HepG2 (cell line): ENCODE results near the gene EEPD1. TPM values are rescaled to one million over a fixed set of nuclear protein-coding genes. Genes with fewer than 3 reads are reported as not detected.

Experiments
- ATAC-seq: fragments of 200-7000 bp; cut with Tn5 transposase; 3 replicates; pipeline ENCODE4 v1.9.1; 2020; ENCODE audit warnings: mild to moderate bottlenecking, moderate library complexity
- BruUV-seq: library from RNA; stranded (reverse); fragments of 400-500 nt; replicated peaks from 2 replicates; lab custom pipeline; 2021; lab: Mats Ljungman, UMichigan
- CTCF ChIA-PET: fragments of 300-600 bp; formaldehyde crosslinking; extraction: SDS; loops from one replicate; lab custom pipeline; 2021; ENCODE audit warnings: low total read pairs, inconsistent platforms, low intra/inter-chr PET ratio; lab: Yijun Ruan, JAX
- POLR2A ChIA-PET: fragments of 350-600 bp; sonication (Branson Sonifier 250); formaldehyde crosslinking; loops from one replicate; lab custom pipeline; 2020; ENCODE audit warnings: antibody characterized with exemption, inconsistent platforms; lab: Yijun Ruan, JAX
- DNase-seq: peaks from one replicate; pipeline ENCODE4 v3.0.0-alpha.2; 2015; ENCODE audit warnings: low spot score
- FAIRE-seq: peaks from 3 replicates; lab custom pipeline; 2011; peaks lifted over from hg19 to GRCh38; lab: Jason Lieb, UNC
- H2AFZ ChIP-seq: one replicate; pipeline ENCODE4 v1.6.1; 2011; ENCODE audit warnings: low read length, inconsistent platforms
- H3K27ac ChIP-seq: fragments of 300-600 bp; 3 replicates; pipeline ENCODE4 v1.8.0; 2011; ENCODE audit warnings: mixed run types, mild to moderate bottlenecking, mixed read lengths, low read length, inconsistent platforms; ENCODE audit not compliant: insufficient read depth; ENCODE audit errors: extremely low read length
- H3K27me3 ChIP-seq, 2 experiments: fragments of 200-600 bp in 1 of 2; 2 replicates in 1 of 2; 3 replicates in 1 of 2; pipeline versions ENCODE4 v1.6.0 to v1.8.0; 2011; ENCODE audit warnings: low read length in 2 of 2, mild to moderate bottlenecking in 2 of 2, moderate library complexity in 2 of 2, inconsistent platforms in 1 of 2; ENCODE audit not compliant: insufficient read depth in 2 of 2, control insufficient read depth in 1 of 2
- H3K36me3 ChIP-seq, 2 experiments: fragments of 200-600 bp in 1 of 2; replicated peaks in 1 of 2; 2 replicates in 1 of 2; 3 replicates in 1 of 2; pipeline versions ENCODE4 v1.5.1 to v1.8.0; 2011; ENCODE audit warnings: low read length in 2 of 2, inconsistent platforms in 1 of 2; ENCODE audit not compliant: insufficient read depth in 2 of 2, control insufficient read depth in 1 of 2
- H3K4me1 ChIP-seq: 2 replicates; pipeline ENCODE4 v1.5.1; 2012; ENCODE audit warnings: low read length, inconsistent platforms; ENCODE audit not compliant: insufficient read depth
- H3K4me2 ChIP-seq: 2 replicates; pipeline ENCODE4 v1.6.0; 2011; ENCODE audit warnings: low read depth, low read length, inconsistent platforms
- H3K4me3 ChIP-seq, 3 experiments: fragments of 200-600 bp in 1 of 3; sonication (generic), shearing (Covaris generic) in 1 of 3; replicated peaks in 1 of 3; 2 replicates each; pipeline ENCODE4 v1.5.1; 2011 to 2016; ENCODE audit warnings: low read length in 3 of 3, inconsistent platforms in 2 of 3, low read depth in 2 of 3, mild to moderate bottlenecking in 2 of 3, control low read depth in 1 of 3, mixed read lengths in 1 of 3; ENCODE audit not compliant: insufficient read depth in 1 of 3
- H3K79me2 ChIP-seq: one replicate; pipeline ENCODE4 v1.6.1; 2011; ENCODE audit warnings: low read length, inconsistent platforms; ENCODE audit not compliant: insufficient read depth
- H3K9ac ChIP-seq: 2 replicates; pipeline ENCODE4 v1.6.0; 2011; ENCODE audit warnings: mild to moderate bottlenecking, low read depth, low read length, inconsistent platforms; ENCODE audit not compliant: insufficient read depth
- H3K9me3 ChIP-seq: 2 replicates; pipeline ENCODE4 v1.5.1; 2012; ENCODE audit warnings: mild to moderate bottlenecking, low read length
- H4K20me1 ChIP-seq: 2 replicates; pipeline ENCODE4 v1.6.0; 2011; ENCODE audit warnings: inconsistent platforms, mild to moderate bottlenecking, low read length, moderate library complexity; ENCODE audit not compliant: insufficient read depth
- HINFP ChIP-seq: sonication (generic); formaldehyde crosslinking; IDR thresholded peaks from 2 replicates; pipeline ENCODE4 v1.4.0; 2020; ENCODE audit warnings: low read depth, mild to moderate bottlenecking, missing genetic modification reagents
- NPAS2 ChIP-seq: sonication (generic); formaldehyde crosslinking; IDR thresholded peaks from 2 replicates; pipeline ENCODE4 v1.8.0; 2022; ENCODE audit warnings: mild to moderate bottlenecking, missing genetic modification reagents, borderline replicate concordance
- SATB2 ChIP-seq: sonication (generic); formaldehyde crosslinking; IDR thresholded peaks from 2 replicates; pipeline ENCODE4 v1.5.0; 2020; ENCODE audit warnings: missing genetic modification reagents
- ZFX ChIP-seq: sonication (generic); formaldehyde crosslinking; IDR thresholded peaks from 2 replicates; pipeline ENCODE4 v1.4.0; 2020; ENCODE audit warnings: mild to moderate bottlenecking, low read depth, missing genetic modification reagents, moderate library complexity
- ZNF234 ChIP-seq: sonication (generic); formaldehyde crosslinking; conservative IDR thresholded peaks from 2 replicates; pipeline ENCODE4 v1.5.1; 2020; ENCODE audit warnings: mild to moderate bottlenecking, missing genetic modification reagents
- ZNF407 ChIP-seq: sonication (generic); formaldehyde crosslinking; IDR thresholded peaks from one replicate; pipeline ENCODE4 v1.5.1; 2020; ENCODE audit warnings: mild to moderate bottlenecking, missing genetic modification reagents; ENCODE audit errors: not compliant biosample characterization
- ZNF460 ChIP-seq: sonication (generic); formaldehyde crosslinking; IDR thresholded peaks from 2 replicates; pipeline ENCODE4 v1.5.1; 2020; ENCODE audit warnings: missing genetic modification reagents, mild to moderate bottlenecking, borderline replicate concordance
- WGBS: methylation state at CpG from one replicate; pipeline ENCODE4 v1.1.6; 2017; ENCODE audit warnings: low lambda C conversion rate; 5-methylcytosine and 5-hydroxymethylcytosine counted together
- in situ Hi-C: cut with HindIII; loops from 2 replicates; pipeline ENCODE4 v1.10.0; 2017; ENCODE audit warnings: low pct_unique_long_range_greater_than_20kb; ENCODE audit not compliant: extremely low pct_ligation_motif_present
- intact Hi-C: fragments of 100-400 bp; cut with micrococcal nuclease; formaldehyde crosslinking; loops from one replicate; pipeline ENCODE4 v1.10.0; 2022; ENCODE audit not compliant: unreplicated experiment
- polyA plus RNA-seq, 8 experiments: library from polyadenylated mRNA; depleted of rRNA in 3 of 8; stranded (reverse) in 7 of 8; unstranded in 1 of 8; fragments of >200 nt; fragmentation: Illumina TruSeq in 4 of 8; extraction: Trizol in 4 of 8; gene quantifications; 2 replicates each; pipeline versions ENCODE4 v1.2.1 to v1.2.3, GENCODE V29; 2011 to 2016; ENCODE audit warnings: low read depth in 4 of 8, missing spikeins in 1 of 8, mixed read lengths in 1 of 8; ENCODE audit not compliant: insufficient read depth in 1 of 8
- total RNA-seq, 5 experiments: library from RNA; depleted of rRNA; stranded (reverse); fragments of >200 nt; fragmentation: Illumina TruSeq; extraction: Trizol; gene quantifications; 2 replicates each; pipeline ENCODE4 v1.2.3, GENCODE V29; 2016; ENCODE audit warnings: low read depth in 1 of 5

EEPD1 gene
- total and polyA plus RNA-seq, 2 of the 13 experiments (the other 11 are each of a cell fraction or from before 2014, with no cell fraction given), result 10.1 to 16.4 TPM

GRCh38 chr7:36135700-36136099 lies 17.4 kb upstream of the EEPD1 start:
- intact Hi-C loops, result loop anchor here (5.0 kb wide), 1 partner anchor 727 kb away; no protein-coding TSS in a partner anchor
- CTCF ChIA-PET, result no interaction called here
- in situ Hi-C loops, result no loop called here
- TF ChIP-seq ZNF460 (CRISPR knock-in tag) (no peak), ZNF234 (CRISPR knock-in tag) (no peak), NPAS2 (CRISPR knock-in tag) (no peak), HINFP (CRISPR knock-in tag) (no peak), SATB2 (no peak), ZFX (CRISPR knock-in tag) (no peak), ZNF407 (CRISPR knock-in tag) (no peak)
- TF ChIP-seq, all 625 proteins: peak for 0
- Histone ChIP-seq H3K4me2 (no peak overlapping the region), H3K27me3 (peaks cover 1 to 13% of the 10 kb centered on the region in 2 experiments; a peak in 3 of 5 replicates), H3K79me2 (no peaks in the 10 kb centered on the region), H3K36me3 (no peaks in the 10 kb centered on the region), H3K4me3 (no peak overlapping the region), H3K9me3 (no peaks in the 10 kb centered on the region), H3K4me1 (peaks cover 19% of the 10 kb centered on the region), H3K27ac (no peak overlapping the region), H2AFZ (no peak overlapping the region), H4K20me1 (no peaks in the 10 kb centered on the region), H3K9ac (no peak overlapping the region)
- WGBS, result 68% methylated on average over 4 of the region's 4 CpGs
- POLR2A ChIA-PET, result no interaction called here
- BruUV-seq, result no TSS peak
- DNase-seq (no peak), FAIRE-seq (no peak), ATAC-seq (no peak)
